HEK293T (cell line): Measurements from ENCODE around the gene ATF7.
"Not testable (repeated sequence)": the region's sequence is repeated elsewhere in the genome, so short reads cannot be mapped to it uniquely, and the experiment has no call there.

Source experiments
- CTCF ChIA-PET: fragments of 350-600 bp; formaldehyde crosslinking; extraction: SDS; loops from one replicate; lab custom pipeline; 2021; ENCODE audit warnings: antibody characterized with exemption, inconsistent platforms; lab: Yijun Ruan, JAX
- POLR2A ChIA-PET: fragments of 350-600 bp; formaldehyde crosslinking; extraction: SDS; loops from one replicate; lab custom pipeline; 2020; ENCODE audit warnings: antibody characterized with exemption, inconsistent platforms; lab: Yijun Ruan, JAX
- DNase-seq: peaks from one replicate; pipeline ENCODE4 v3.0.0; 2012; ENCODE audit warnings: mixed read lengths; ENCODE audit errors: extremely low spot score
- ARNT ChIP-seq: fragments of 450-650 bp; IDR thresholded peaks from 2 replicates; pipeline ENCODE4 v1.6.1; 2017; ENCODE audit warnings: mild to moderate bottlenecking
- BHLHE40 ChIP-seq: fragments of 450-650 bp; IDR thresholded peaks from 2 replicates; pipeline ENCODE4 v1.6.1; 2016; ENCODE audit warnings: mild to moderate bottlenecking, moderate library complexity, borderline replicate concordance
- CTBP1 ChIP-seq: fragments of 450-650 bp; IDR thresholded peaks from 2 replicates; pipeline ENCODE4 v1.6.1; 2016; ENCODE audit warnings: borderline replicate concordance
- ELF4 ChIP-seq: fragments of 450-650 bp; IDR thresholded peaks from 2 replicates; pipeline ENCODE4 v1.6.1; 2017; ENCODE audit warnings: antibody characterized with exemption
- FOXA1 ChIP-seq: fragments of 450-650 bp; IDR thresholded peaks from 2 replicates; pipeline ENCODE4 v1.6.1; 2016; ENCODE audit warnings: mild to moderate bottlenecking
- FOXK2 ChIP-seq: fragments of 450-650 bp; IDR thresholded peaks from 2 replicates; pipeline ENCODE4 v1.6.1; 2016; ENCODE audit warnings: mild to moderate bottlenecking
- FOXM1 ChIP-seq: fragments of 450-650 bp; IDR thresholded peaks from 2 replicates; pipeline ENCODE4 v1.6.1; 2017; ENCODE audit warnings: mild to moderate bottlenecking, borderline replicate concordance
- HDGF ChIP-seq: fragments of 450-650 bp; IDR thresholded peaks from 2 replicates; pipeline ENCODE4 v1.6.1; 2017; ENCODE audit warnings: antibody characterized with exemption, borderline replicate concordance
- L3MBTL2 ChIP-seq: fragments of 450-650 bp; conservative IDR thresholded peaks from 2 replicates; pipeline ENCODE4 v1.6.1; 2016; ENCODE audit warnings: mild to moderate bottlenecking
- LEF1 ChIP-seq: fragments of 450-650 bp; IDR thresholded peaks from 2 replicates; pipeline ENCODE4 v1.6.1; 2017; ENCODE audit warnings: mild to moderate bottlenecking, borderline replicate concordance
- NFRKB ChIP-seq: fragments of 450-650 bp; IDR thresholded peaks from 2 replicates; pipeline ENCODE4 v1.6.1; 2016; ENCODE audit warnings: mild to moderate bottlenecking, moderate library complexity
- SP1 ChIP-seq: fragments of 450-650 bp; IDR thresholded peaks from 2 replicates; pipeline ENCODE4 v1.6.1; 2017
- SUZ12 ChIP-seq: fragments of 450-650 bp; IDR thresholded peaks from 2 replicates; pipeline ENCODE4 v1.6.1; 2016; ENCODE audit warnings: mild to moderate bottlenecking
- TARDBP ChIP-seq: fragments of 450-650 bp; IDR thresholded peaks from 2 replicates; pipeline ENCODE4 v1.6.1; 2016
- ZNF384 ChIP-seq: fragments of 450-650 bp; IDR thresholded peaks from 2 replicates; pipeline ENCODE4 v1.6.1; 2016
- TF ChIP-seq, protein P1 (sequence below): fragments of 450-650 bp; IDR thresholded peaks from 2 replicates; pipeline ENCODE4 v1.6.1; 2016

Gene ATF7

DNA sequence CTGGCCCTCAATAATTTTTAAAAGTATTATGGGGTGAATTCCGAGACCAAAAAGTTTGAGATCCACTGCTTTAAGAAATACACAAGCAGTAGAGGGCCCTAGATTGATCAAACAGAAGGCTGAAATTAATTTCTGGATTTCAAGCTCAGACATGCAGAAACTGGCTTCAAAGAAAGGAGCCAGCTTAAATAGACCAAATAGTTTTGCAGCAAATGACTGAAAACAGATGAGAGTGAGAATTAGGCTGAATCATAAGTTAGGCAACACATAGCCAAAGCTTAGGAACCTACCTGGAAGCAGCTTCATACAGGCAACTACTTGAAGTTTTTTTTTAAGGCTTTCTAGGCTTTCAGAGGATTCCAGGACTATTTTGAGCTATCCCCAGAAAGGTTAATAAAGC is 12.4 kb downstream of the ATF7 start:
- CTCF ChIA-PET = no interaction called here
- TF ChIP-seq LEF1 (no peak), HDGF (no peak), ARNT (no peak), FOXM1 (no peak)
- DNase-seq = no peak
- POLR2A ChIA-PET = interaction anchor here (0.7 to 1.2 kb wide), 3 partner anchors 9 to 63 kb away, joined by 3 to 4 read pairs (median 3); partner anchors contain the start of gene ATF7

DNA sequence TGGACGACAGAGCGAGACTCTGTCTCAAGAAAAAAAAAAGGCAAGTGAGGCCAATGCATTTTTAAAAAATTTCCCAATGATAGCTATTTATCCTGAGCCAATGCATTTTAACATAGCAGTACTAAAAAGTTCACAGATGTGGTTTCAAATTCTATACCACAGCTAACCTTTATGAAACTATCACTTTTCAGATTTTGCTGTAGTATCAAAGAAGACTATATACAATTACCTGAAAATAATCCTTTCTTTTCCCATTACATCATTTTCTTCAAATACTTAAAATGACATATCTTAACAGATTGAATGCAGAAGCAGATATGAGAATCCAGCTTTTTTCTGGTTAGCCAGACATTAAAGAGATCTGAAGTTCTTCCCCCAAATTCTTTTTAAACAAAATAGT is 13.2 kb downstream of the ATF7 start:
- DNase-seq = no peak
- CTCF ChIA-PET = no interaction called here
- TF ChIP-seq BHLHE40 = no peak
- TF ChIP-seq LEF1 = no peak
- TF ChIP-seq SUZ12 = no peak
- TF ChIP-seq, protein P1, sequence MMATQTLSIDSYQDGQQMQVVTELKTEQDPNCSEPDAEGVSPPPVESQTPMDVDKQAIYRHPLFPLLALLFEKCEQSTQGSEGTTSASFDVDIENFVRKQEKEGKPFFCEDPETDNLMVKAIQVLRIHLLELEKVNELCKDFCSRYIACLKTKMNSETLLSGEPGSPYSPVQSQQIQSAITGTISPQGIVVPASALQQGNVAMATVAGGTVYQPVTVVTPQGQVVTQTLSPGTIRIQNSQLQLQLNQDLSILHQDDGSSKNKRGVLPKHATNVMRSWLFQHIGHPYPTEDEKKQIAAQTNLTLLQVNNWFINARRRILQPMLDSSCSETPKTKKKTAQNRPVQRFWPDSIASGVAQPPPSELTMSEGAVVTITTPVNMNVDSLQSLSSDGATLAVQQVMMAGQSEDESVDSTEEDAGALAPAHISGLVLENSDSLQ = no peak
- TF ChIP-seq FOXM1 = no peak
- TF ChIP-seq HDGF = no peak
- TF ChIP-seq ARNT = no peak
- no peak for TF ChIP-seq L3MBTL2
- TF ChIP-seq ZNF384 = no peak
- no peak for TF ChIP-seq NFRKB
- POLR2A ChIA-PET = interaction anchor here (0.6 to 2.1 kb wide), 4 partner anchors 10 to 123 kb away, joined by 3 to 5 read pairs (median 4); partner anchors contain the start of genes ATF7 and ATP5MC2

DNA sequence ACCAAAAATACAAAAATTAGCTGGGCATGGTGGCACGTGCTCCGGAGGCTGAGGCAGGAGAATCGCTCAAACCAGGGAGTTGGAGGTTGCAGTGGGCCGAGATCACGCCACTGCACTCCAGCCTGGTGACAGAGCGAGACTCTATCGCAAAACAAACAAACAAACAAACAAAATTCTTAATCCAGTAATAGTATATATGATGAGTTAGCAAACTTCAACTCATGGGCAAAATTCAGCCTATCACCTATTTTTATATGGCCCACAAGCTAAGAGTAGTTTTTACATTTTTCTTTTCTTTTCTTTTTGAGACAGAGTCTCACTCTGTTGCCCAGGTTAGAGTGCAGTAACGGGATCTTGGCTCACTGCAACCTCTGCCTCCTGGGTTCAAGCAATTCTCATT is 14.9 kb downstream of the ATF7 start:
- ChIA-PET CTCF (interaction anchor here (0.7 kb wide), 2 partner anchors 16 to 65 kb away, joined by 3 to 5 read pairs; partner anchors contain the start of gene ATP5MC2), POLR2A (interaction anchor here (2.0 to 2.1 kb wide), 2 partner anchors 65 to 66 kb away, joined by 5 to 6 read pairs; partner anchors contain the start of gene ATP5MC2)
- TF ChIP-seq ZNF384 (no peak), SUZ12 (no peak), FOXA1 (no peak), FOXK2 (no peak), BHLHE40 (no peak), ARNT (no peak), CTBP1 (no peak), SP1 (no peak), LEF1 (no peak), TARDBP (no peak)
- TF ChIP-seq, protein P1 = no peak
- no peak for DNase-seq

DNA sequence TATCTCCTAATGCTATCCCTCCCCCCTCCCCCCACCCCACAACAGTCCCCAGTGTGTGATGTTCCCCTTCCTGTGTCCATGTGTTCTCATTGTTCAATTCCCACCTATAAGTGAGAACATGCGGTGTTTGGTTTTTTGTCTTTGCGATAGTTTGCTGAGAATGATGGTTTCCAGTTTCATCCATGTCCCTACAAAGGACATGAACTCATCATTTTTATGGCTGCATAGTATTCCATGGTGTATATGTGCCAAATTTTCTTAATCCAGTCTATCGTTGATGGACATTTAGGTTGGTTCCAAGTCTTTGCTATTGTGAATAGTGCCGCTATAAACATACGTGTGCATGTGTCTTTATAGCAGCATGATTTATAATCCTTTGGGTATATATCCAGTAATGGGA is 19.5 kb downstream of the ATF7 start:
- POLR2A ChIA-PET, DNase-seq, CTCF ChIA-PET: not testable (repeated sequence)

DNA sequence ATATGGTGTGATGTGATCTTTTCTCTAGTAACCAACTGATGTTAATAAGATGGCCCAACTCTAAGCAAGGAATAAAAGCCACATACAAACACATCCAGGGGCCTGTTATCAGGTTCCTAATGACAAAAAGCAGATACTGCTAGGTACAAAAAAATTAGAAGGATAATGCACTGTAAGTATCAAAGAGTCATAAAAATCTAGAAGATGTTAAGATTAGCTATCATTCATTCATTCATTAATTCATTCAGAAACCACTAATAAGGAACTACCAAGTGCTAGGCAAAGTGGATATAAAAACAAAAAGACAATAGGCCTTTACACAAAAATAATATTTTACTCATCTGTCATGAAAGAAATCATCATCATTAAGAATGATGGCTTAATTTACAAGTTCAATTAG is 21.6 kb downstream of the ATF7 start:
- ChIA-PET CTCF (no interaction called here), POLR2A (interaction anchor here (1.0 kb wide), 2 partner anchors 9 to 73 kb away, joined by 3 read pairs; no protein-coding TSS in a partner anchor)
- TF ChIP-seq, protein P1 = no peak
- TF ChIP-seq FOXA1 (no peak), L3MBTL2 (no peak), FOXM1 (no peak), BHLHE40 (no peak), ELF4 (no peak), ZNF384 (no peak), SUZ12 (no peak), NFRKB (no peak), SP1 (no peak), TARDBP (no peak), FOXK2 (no peak), LEF1 (no peak), HDGF (no peak), CTBP1 (no peak), ARNT (no peak)
- DNase-seq = no peak

DNA sequence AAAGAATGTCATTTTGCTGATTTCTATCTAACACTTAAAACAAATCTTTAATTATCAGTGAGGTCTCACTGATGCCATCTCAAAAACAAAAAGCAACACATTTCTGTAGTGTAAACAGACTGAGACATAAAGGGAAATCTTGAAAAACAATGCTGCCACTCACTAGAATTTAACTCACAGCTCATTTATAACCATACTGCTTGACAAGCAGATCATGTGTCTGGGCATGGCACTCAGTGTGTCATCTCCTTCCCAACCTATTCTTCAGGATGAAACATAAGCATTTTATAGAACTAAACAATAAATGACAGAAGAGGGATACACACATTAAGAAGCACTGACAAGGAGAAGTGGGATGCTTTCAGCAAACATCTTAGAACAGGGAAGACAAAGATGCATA is 22.4 kb downstream of the ATF7 start:
- CTCF ChIA-PET = interaction anchor here (0.6 kb wide), 1 partner anchor 181 kb away, joined by 3 read pairs; no protein-coding TSS in a partner anchor
- POLR2A ChIA-PET = interaction anchor here (0.6 to 1.0 kb wide), 2 partner anchors 9 to 73 kb away, joined by 3 to 4 read pairs; no protein-coding TSS in a partner anchor
- TF ChIP-seq, protein P1 = peak; percentile 73
- no peak for TF ChIP-seq ZNF384
- DNase-seq = no peak

DNA sequence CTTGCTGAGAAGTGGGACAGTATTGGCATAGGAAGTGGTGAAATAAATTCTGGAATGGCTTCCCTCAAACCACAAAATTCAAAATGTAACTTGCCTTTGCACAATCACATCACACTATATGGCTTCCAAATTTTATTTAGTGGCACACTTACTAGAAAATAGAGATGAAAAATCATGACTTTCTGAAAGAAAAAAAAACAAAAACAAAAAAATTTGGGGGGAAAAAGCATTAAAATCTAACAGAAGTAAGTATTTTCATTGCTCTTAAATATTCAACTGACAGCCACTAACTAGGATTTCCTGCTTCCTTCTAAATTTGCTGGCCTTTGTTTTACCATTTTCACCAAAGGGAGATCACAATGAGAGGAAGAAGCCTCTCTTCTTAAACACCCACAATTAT is 23.0 kb downstream of the ATF7 start:
- DNase-seq = no peak
- ChIA-PET POLR2A (interaction anchor here (0.6 kb wide), 1 partner anchor 10 kb away, joined by 4 read pairs; no protein-coding TSS in a partner anchor), CTCF (interaction anchor here (0.6 kb wide), 1 partner anchor 182 kb away, joined by 3 read pairs; no protein-coding TSS in a partner anchor)
- no peak for TF ChIP-seq BHLHE40
- TF ChIP-seq LEF1 = no peak
- no peak for TF ChIP-seq SUZ12
- TF ChIP-seq L3MBTL2 = no peak
- no peak for TF ChIP-seq ZNF384
- TF ChIP-seq HDGF = no peak
- no peak for TF ChIP-seq NFRKB
- TF ChIP-seq FOXM1 = no peak
- TF ChIP-seq TARDBP = no peak
- TF ChIP-seq CTBP1 = no peak
- no peak for TF ChIP-seq SP1
- TF ChIP-seq FOXK2 = no peak
- TF ChIP-seq, protein P1 = no peak
